ENCODE measurements around the gene EYS. TPM values are rescaled to one million over a fixed set of nuclear protein-coding genes. Genes with fewer than 3 reads are reported as not detected.

The EYS gene
- total and polyA plus RNA-seq, 2 of the 8 experiments (the other 6 are each of a cell fraction or from before 2014, with no cell fraction given): 0.05 to 0.13 TPM

GRCh38 chr6:65667916-65668656 is 38.9 kb downstream of the EYS start:
- no peak overlapping the region for H3K4me2 ChIP-seq (ENCODE audit: insufficient read depth in 1 of 2, low read depth in 2 of 2, low read length in 2 of 2)
- no peaks in the 10 kb centered on the region for H3K79me2 ChIP-seq (ENCODE audit: control insufficient read depth in 1 of 2, insufficient read depth in 2 of 2, low read length in 2 of 2)
- FAIRE-seq: no peak
- H4K8ac ChIP-seq (ENCODE audit: extremely low read depth, insufficient read depth, low read length): no peak overlapping the region
- no peak overlapping the region for H2BK5ac ChIP-seq (ENCODE audit: low read depth, low read length)
- CTCF ChIA-PET (ENCODE audit: partially characterized antibody): no interaction called here
- no peak overlapping the region for H3K56ac ChIP-seq (replicated peaks; ENCODE audit: insufficient read length, low read depth, low read length)
- H2AK5ac ChIP-seq (ENCODE audit: low read depth, low read length): no peak overlapping the region
- H3K14ac ChIP-seq (ENCODE audit: insufficient read length): no peak overlapping the region
- H2BK120ac ChIP-seq (replicated peaks; ENCODE audit: low read depth, low read length): no peak overlapping the region
- no peak overlapping the region for H4K5ac ChIP-seq (ENCODE audit: insufficient read length, low read depth, low read length)
- no peaks in the 10 kb centered on the region for H3K23me2 ChIP-seq (ENCODE audit: low read depth, low read length)
- no peak overlapping the region for H2BK20ac ChIP-seq (ENCODE audit: low read length)
- H3K27me3 ChIP-seq (replicated peaks in 1 of 4; ENCODE audit: control insufficient read depth in 3 of 4, extremely low read depth in 1 of 4, insufficient read depth in 3 of 4, low read length in 3 of 4): no peaks in the 10 kb centered on the region
- POLR2A ChIA-PET (ENCODE audit: partially characterized antibody): no interaction called here
- H2AFZ ChIP-seq (ENCODE audit: low read length): no peak overlapping the region
- no peak overlapping the region for H3K23ac ChIP-seq (ENCODE audit: insufficient read length)
- H3K9ac ChIP-seq (replicated peaks in 1 of 4; ENCODE audit: extremely low read depth in 1 of 4, low read depth in 3 of 4, low read length in 3 of 4): no peak overlapping the region
- no peaks in the 10 kb centered on the region for H3K79me1 ChIP-seq (ENCODE audit: low read depth, low read length)
- no peaks in the 10 kb centered on the region for H3K36me3 ChIP-seq (ENCODE audit: control insufficient read depth in 2 of 4, insufficient read depth in 4 of 4, low read length in 3 of 4)
- no peak overlapping the region for H2BK15ac ChIP-seq (ENCODE audit: low read length)
- no peak overlapping the region for H4K91ac ChIP-seq (replicated peaks; ENCODE audit: insufficient read length, low read length)
- no peak for DNase-seq (ENCODE audit: low read depth in 1 of 2, low spot score in 2 of 2)
- H3K4me1 ChIP-seq (replicated peaks in 1 of 4; ENCODE audit: control insufficient read depth in 3 of 4, insufficient read depth in 4 of 4, low read length in 3 of 4): no peaks in the 10 kb centered on the region
- no peaks in the 10 kb centered on the region for H4K20me1 ChIP-seq (replicated peaks in 1 of 2; ENCODE audit: control insufficient read depth in 1 of 2, insufficient read depth in 2 of 2, low read length in 2 of 2)
- no peak overlapping the region for H3K4ac ChIP-seq (replicated peaks; ENCODE audit: insufficient read length, low read depth, low read length)
- H3K9me3 ChIP-seq (ENCODE audit: insufficient read depth in 2 of 2, low read depth in 1 of 2, low read length in 1 of 2): 0 out of 4 replicates have a peak, but pooled peaks cover 0 to 3% of the 10 kb centered on the region in 2 experiments
- H3K4me3 ChIP-seq (ENCODE audit: extremely low read depth in 1 of 4, insufficient read depth in 2 of 4, low read depth in 3 of 4, low read length in 4 of 4): no peak overlapping the region
- no peak overlapping the region for H2BK12ac ChIP-seq (ENCODE audit: low read depth, low read length)
- no peak overlapping the region for H3K27ac ChIP-seq (ENCODE audit: low read depth, low read length)
- H3K18ac ChIP-seq (ENCODE audit: extremely low read depth, low read length): no peak overlapping the region
- TF ChIP-seq EGR1 (IDR thresholded peaks at IDR 0.05; ENCODE audit: borderline replicate concordance, low read depth, low read length) (no peak), NANOG (IDR thresholded peaks at IDR 0.05; ENCODE audit: insufficient read depth, low read depth, low read length, poor library complexity, severe bottlenecking) (no peak), SIN3A (conservative IDR thresholded peaks at IDR 0.05 in 1 of 2, IDR thresholded peaks at IDR 0.05 in 1 of 2; ENCODE audit: low read depth in 1 of 2, low read length in 2 of 2) (no peak), SIX5 (IDR thresholded peaks at IDR 0.05; ENCODE audit: low read depth, low read length) (no peak), MAFK (IDR thresholded peaks at IDR 0.05; ENCODE audit: low read depth, low read length) (no peak), CHD2 (IDR thresholded peaks at IDR 0.05; ENCODE audit: low read length) (no peak), POLR2A (IDR thresholded peaks at IDR 0.05; ENCODE audit: control extremely low read depth in 1 of 2, low read depth in 2 of 2, low read length in 2 of 2) (no peak), SAP30 (IDR thresholded peaks at IDR 0.05; ENCODE audit: insufficient read depth, insufficient replicate concordance, low read length) (no peak), ATF3 (IDR thresholded peaks at IDR 0.05; ENCODE audit: insufficient read depth, low read depth, low read length) (no peak), EZH2 (IDR thresholded peaks at IDR 0.05; ENCODE audit: low read depth, low read length, severe bottlenecking) (no peak), SUZ12 (IDR thresholded peaks at IDR 0.05; ENCODE audit: low read length) (no peak), TCF12 (IDR thresholded peaks at IDR 0.05; ENCODE audit: low read depth, low read length) (no peak)

Measured in H1 (cell line).